SH-SY5Y (cell line): ENCODE results near the gene POLR2E.

Source experiments
- GATA2 ChIP-seq: IDR thresholded peaks from 2 replicates; pipeline ENCODE4 v1.6.1; 2011; ENCODE audit warnings: mild to moderate bottlenecking, low read depth, low read length
- GATA3 ChIP-seq: IDR thresholded peaks from 2 replicates; pipeline ENCODE4 v1.6.1; 2011; ENCODE audit warnings: low read depth, mild to moderate bottlenecking, low read length, moderate library complexity

- TF ChIP-seq GATA3: no peak
- no peak for TF ChIP-seq GATA2
Measured at GRCh38 chr19:1107661-1108261, 12.6 kb upstream of the POLR2E start.
